ENCODE data around the gene PAQR4. TPM values are rescaled to one million over a fixed set of nuclear protein-coding genes. Genes with fewer than 3 reads are reported as not detected.

Gene PAQR4
- 7.4 TPM for total RNA-seq
- long read RNA-seq, transcript PAQR4-204 (2 exons, 869 nt): minor isoform, 5 of 28 reads
- long read RNA-seq, transcript PAQR4-202 (3 exons, 2,793 nt): major isoform, 15 of 28 reads
- long read RNA-seq, partial matches to known transcripts: 0 of 28 reads
- long read RNA-seq, other reads (novel, unspliced or antisense): 8 of 28 reads

- Histone ChIP-seq H3K4me1 (peaks cover 36% of the 10 kb centered on the region), H3K9me3 (no peaks in the 10 kb centered on the region), H3K27me3 (peaks cover 46% of the 10 kb centered on the region), H3K36me3 (no peaks in the 10 kb centered on the region), H3K27ac (no peak within 1 kb of the TSS), H3K4me3 (peak within 1 kb of the TSS; percentile 71)
- DNase-seq: peak; percentile 93
- TF ChIP-seq CTCF (IDR thresholded peaks at IDR 0.05): no peak
- intact Hi-C loops (cut with DNase I): no loop called here
- ATAC-seq: peak; percentile 92
Measured at GRCh38 chr16:2968738-2969544, at the start of gene PAQR4. PAQR4 (plus strand) TSS chr16:2969348; CDS start chr16:2969675, 327 bp downstream.

GRCh38 chr16:2919511-2920255 lies 49.5 kb upstream of the PAQR4 start:
- Histone ChIP-seq H3K36me3 (peaks cover 27% of the 10 kb centered on the region), H3K4me1 (peaks cover 4% of the 10 kb centered on the region), H3K9me3 (no peaks in the 10 kb centered on the region), H3K4me3 (no peak overlapping the region), H3K27ac (peak overlapping the region; percentile 51), H3K27me3 (no peaks in the 10 kb centered on the region)
- DNase-seq (no peak), ATAC-seq (peak; percentile 94)
- intact Hi-C loops (cut with DNase I): no loop called here
- peak; percentile 90 for TF ChIP-seq CTCF (IDR thresholded peaks at IDR 0.05)

- ATAC-seq (no peak), DNase-seq (no peak)
- intact Hi-C loops (cut with DNase I): no loop called here
- H3K9me3 ChIP-seq: no peaks in the 10 kb centered on the region
- no peak overlapping the region for H3K4me3 ChIP-seq
- no peak overlapping the region for H3K27ac ChIP-seq
- no peak for TF ChIP-seq CTCF (IDR thresholded peaks at IDR 0.05)
- H3K27me3 ChIP-seq: no peaks in the 10 kb centered on the region
- H3K4me1 ChIP-seq: peaks cover 11% of the 10 kb centered on the region
- peaks cover 12% of the 10 kb centered on the region for H3K36me3 ChIP-seq
Measured at GRCh38 chr16:2923481-2923880, 45.7 kb upstream of the PAQR4 start.

GRCh38 chr16:2924901-2925755 lies 44.0 kb upstream of the PAQR4 start:
- ATAC-seq: no peak
- TF ChIP-seq CTCF (IDR thresholded peaks at IDR 0.05): no peak
- Histone ChIP-seq H3K4me3 (no peak overlapping the region), H3K36me3 (peaks cover 13% of the 10 kb centered on the region), H3K27ac (no peak overlapping the region), H3K27me3 (no peaks in the 10 kb centered on the region), H3K4me1 (peaks cover 7% of the 10 kb centered on the region), H3K9me3 (no peaks in the 10 kb centered on the region)
- intact Hi-C loops (cut with DNase I): no loop called here
- no peak for DNase-seq

GRCh38 chr16:2925951-2926649 lies 43.0 kb upstream of the PAQR4 start:
- ATAC-seq (no peak), DNase-seq (no peak)
- intact Hi-C loops (cut with DNase I): no loop called here
- H3K9me3 ChIP-seq: no peaks in the 10 kb centered on the region
- no peaks in the 10 kb centered on the region for H3K27me3 ChIP-seq
- H3K4me1 ChIP-seq: peaks cover 7% of the 10 kb centered on the region
- TF ChIP-seq CTCF (IDR thresholded peaks at IDR 0.05): no peak
- no peak overlapping the region for H3K27ac ChIP-seq
- H3K36me3 ChIP-seq: peaks cover 21% of the 10 kb centered on the region
- no peak overlapping the region for H3K4me3 ChIP-seq

All from upper lobe of right lung (tissue), 1 donor.